Fibroblast of villous mesenchyme (primary cell): Measurements from ENCODE around the gene ERBB4. TPM values are rescaled to one million over a fixed set of nuclear protein-coding genes. Genes with fewer than 3 reads are reported as not detected.
"Not testable (repeated sequence)": the region's sequence is repeated elsewhere in the genome, so short reads cannot be mapped to it uniquely, and the experiment has no call there.

Experiments used
- DNase-seq: peaks from one replicate; pipeline ENCODE4 v3.0.0-alpha.2; 2010; ENCODE audit warnings: low read depth
- H3K4me3 ChIP-seq: 2 replicates; pipeline ENCODE4 v1.5.1; 2011; ENCODE audit warnings: low read depth, mild to moderate bottlenecking, low read length
- CTCF ChIP-seq: IDR thresholded peaks from 2 replicates; pipeline ENCODE4 v1.5.1; 2012; ENCODE audit warnings: low read depth, mild to moderate bottlenecking, low read length; ENCODE audit not compliant: insufficient read depth
- total RNA-seq: library from RNA; depleted of rRNA; stranded (reverse); fragments of >200 nt; gene quantifications from 2 replicates; pipeline ENCODE4 v1.2.3, GENCODE V29; 2012

The ERBB4 gene
- total RNA-seq, 1 donor, result under 0.01 TPM

DNA sequence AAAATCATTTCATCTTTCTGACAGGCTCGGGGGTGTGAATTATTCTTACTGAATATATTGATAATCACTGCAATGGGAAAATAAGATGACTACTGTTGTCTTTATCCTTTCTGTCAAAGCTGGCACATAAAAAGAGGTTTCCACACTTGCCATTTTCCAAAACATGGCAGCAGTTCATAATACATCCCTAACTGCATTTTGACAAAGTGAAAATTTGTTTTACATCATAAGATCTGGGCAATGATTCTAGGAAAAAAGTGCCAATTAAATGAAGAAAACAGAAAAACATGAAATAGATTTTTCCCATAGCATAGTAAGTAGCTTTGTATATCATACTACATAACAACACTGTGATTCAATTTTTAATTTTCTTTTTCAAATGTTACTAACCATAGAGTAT is 65.4 kb downstream of the ERBB4 start:
- no peak for TF ChIP-seq CTCF
- no peak overlapping the region for H3K4me3 ChIP-seq
- no peak for DNase-seq

DNA sequence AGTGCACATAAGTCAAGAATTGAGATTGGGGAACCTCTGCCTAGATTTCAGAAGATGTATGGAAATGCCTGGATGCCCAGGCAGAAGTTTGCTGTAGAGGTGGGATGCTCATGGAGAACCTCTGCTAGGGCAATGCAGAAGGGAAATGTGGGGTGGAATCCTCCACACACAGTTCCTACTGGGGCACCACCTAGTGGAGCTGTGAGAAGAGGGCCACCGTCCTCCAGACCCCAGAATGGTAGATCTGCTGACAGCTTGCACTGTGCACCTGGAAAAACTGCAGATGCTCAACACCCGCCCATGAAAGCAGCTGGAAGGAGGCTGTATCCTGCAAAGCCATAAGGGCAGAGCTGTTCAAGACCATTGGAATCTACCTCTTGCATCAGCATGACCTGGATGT is 71.1 kb downstream of the ERBB4 start:
- not testable (repeated sequence) for DNase-seq, H3K4me3 ChIP-seq

DNA sequence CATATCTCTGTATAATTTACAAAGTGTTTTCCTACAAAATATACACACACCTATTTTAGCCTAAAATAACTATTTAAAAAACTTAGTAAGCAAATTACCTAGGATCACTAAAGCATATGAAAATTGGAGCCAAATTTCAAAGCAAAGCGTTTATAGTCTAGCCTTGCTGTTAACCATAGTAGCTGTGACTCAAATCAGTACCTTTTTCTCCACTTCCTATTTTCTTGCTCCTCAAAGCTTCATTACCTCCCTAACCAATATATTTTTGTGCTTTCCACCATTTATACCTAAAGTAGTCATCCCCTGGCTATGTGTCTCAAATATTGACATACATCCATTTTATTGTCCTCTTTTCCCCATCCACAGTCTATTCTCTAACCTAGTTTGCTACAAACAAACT is 73.1 kb downstream of the ERBB4 start:
- no peak for TF ChIP-seq CTCF
- no peak for DNase-seq
- no peak overlapping the region for H3K4me3 ChIP-seq

DNA sequence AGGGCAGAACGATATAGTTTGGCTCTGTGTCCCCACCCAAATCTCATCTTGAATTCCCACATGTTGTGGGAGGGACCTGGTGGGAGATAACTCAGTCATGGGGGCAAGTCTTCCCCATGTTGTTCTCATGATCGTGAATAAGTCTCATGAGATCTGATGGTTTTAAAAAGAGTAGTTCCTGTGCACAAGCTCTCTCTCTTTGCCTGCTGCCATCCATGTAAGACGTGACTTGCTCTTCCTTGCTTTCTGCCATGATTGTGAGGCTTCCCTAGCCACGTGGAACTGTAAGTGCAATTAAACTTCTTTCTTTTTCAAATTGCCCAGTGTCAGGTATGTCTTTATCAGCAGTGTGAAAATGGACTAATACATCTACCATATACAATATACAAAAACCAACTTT is 76.9 kb downstream of the ERBB4 start:
- not testable (repeated sequence) for DNase-seq, H3K4me3 ChIP-seq

DNA sequence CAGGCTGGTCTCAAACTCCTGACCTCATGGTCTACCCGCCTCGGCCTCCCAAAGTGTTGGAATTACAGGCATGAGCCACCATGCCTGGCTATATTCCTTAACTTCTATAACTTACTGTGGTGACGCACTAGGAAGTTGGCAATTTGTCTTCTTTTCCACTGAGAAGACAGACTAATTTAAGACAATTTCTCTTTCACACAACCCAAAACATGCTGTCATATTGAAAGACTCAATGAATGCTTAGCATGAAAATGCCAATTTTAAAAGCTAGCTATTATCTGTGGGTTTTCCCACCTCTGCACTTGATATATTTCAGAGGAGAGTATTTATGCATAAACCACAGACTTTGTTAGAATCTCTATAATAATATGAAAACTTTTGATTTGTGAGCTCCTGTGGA is 84.5 kb downstream of the ERBB4 start:
- no peak for TF ChIP-seq CTCF
- no peak overlapping the region for H3K4me3 ChIP-seq
- DNase-seq, result no peak

DNA sequence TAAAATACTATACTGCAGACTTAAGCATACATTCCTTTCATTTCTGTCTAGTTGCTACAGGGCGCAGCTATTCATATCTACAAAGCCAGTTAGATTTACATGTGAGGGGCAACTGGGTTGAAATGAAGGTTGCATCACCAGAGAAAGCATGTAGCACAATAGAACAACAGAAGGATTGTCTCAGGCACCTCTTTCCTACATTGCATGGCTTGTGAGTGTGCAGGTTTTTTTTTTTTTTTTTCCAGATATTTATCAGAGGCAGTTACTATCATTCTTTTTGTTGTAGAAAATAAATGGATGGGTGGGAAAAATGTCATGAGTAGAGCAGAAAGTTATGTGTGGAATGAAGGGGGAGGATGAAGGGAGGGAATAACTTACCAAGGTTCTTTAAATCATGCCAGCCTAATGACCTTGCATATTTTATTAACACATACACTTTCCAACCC is 86.8 kb downstream of the ERBB4 start:
- no peak for TF ChIP-seq CTCF
- DNase-seq, result peak; percentile 3
- H3K4me3 ChIP-seq, result no peak overlapping the region

GRCh38 chr2:212448698-212449097 is 89.9 kb downstream of the ERBB4 start:
- TF ChIP-seq CTCF, result no peak
- DNase-seq, result no peak
- H3K4me3 ChIP-seq, result no peak overlapping the region

GRCh38 chr2:212441821-212442220 is 96.8 kb downstream of the ERBB4 start:
- TF ChIP-seq CTCF, result no peak
- no peak for DNase-seq

More at GRCh38 chr2:212441821-212442220, 96.8 kb downstream of the ERBB4 start:
- H3K4me3 ChIP-seq, result no peak overlapping the region
